Endothelial cell of umbilical vein (primary cell): ENCODE measurements around the gene DCUN1D1. TPM values are rescaled to one million over a fixed set of nuclear protein-coding genes. Genes with fewer than 3 reads are reported as not detected.

Experiments
- BruUV-seq: library from RNA; stranded (reverse); fragments of 400-500 nt; replicated peaks from 2 replicates; lab custom pipeline; 2021; lab: Mats Ljungman, UMichigan
- CTCF ChIA-PET: fragments of 300-600, 350-600 bp; sonication (Branson Sonifier 250); formaldehyde crosslinking; loops from one replicate; lab custom pipeline; 2021; ENCODE audit warnings: antibody characterized with exemption, inconsistent platforms; lab: Charles Lee
- POLR2A ChIA-PET: fragments of 300-600, 350-600 bp; sonication (Branson Sonifier 250); formaldehyde crosslinking; loops from one replicate; lab custom pipeline; 2021; ENCODE audit warnings: antibody characterized with exemption, inconsistent platforms; lab: Charles Lee
- DNase-seq: peaks from one replicate; pipeline ENCODE4 v3.0.0-alpha.2; 2011; ENCODE audit warnings: low read depth, low spot score
- FAIRE-seq: peaks from 2 replicates; lab custom pipeline; 2011; peaks lifted over from hg19 to GRCh38; lab: Jason Lieb, UNC
- H2AFZ ChIP-seq: 2 replicates; pipeline ENCODE4 v1.6.0; 2012; ENCODE audit warnings: low read depth, low read length, control low read depth, inconsistent platforms
- H3K27ac ChIP-seq: 2 replicates; pipeline ENCODE4 v1.5.1; 2011; ENCODE audit warnings: low read depth, mild to moderate bottlenecking, control low read depth, low read length, moderate library complexity; ENCODE audit not compliant: insufficient read depth
- H3K27me3 ChIP-seq, 2 experiments: 2 replicates each; pipeline versions ENCODE4 v1.6.0 to v1.6.1; 2011; ENCODE audit warnings: low read length in 2 of 2, mixed read lengths in 1 of 2; ENCODE audit not compliant: control insufficient read depth in 2 of 2, insufficient read depth in 2 of 2
- H3K36me3 ChIP-seq, 2 experiments: 2 replicates in 1 of 2; 3 replicates in 1 of 2; pipeline ENCODE4 v1.5.1; 2011; ENCODE audit warnings: low read length in 2 of 2, mild to moderate bottlenecking in 1 of 2, moderate library complexity in 1 of 2; ENCODE audit not compliant: control insufficient read depth in 2 of 2, insufficient read depth in 2 of 2; ENCODE audit errors: extremely low read depth in 1 of 2
- H3K4me1 ChIP-seq: 3 replicates; pipeline ENCODE4 v1.5.1; 2011; ENCODE audit warnings: mild to moderate bottlenecking, low read length; ENCODE audit not compliant: control insufficient read depth, insufficient read depth; ENCODE audit errors: extremely low read depth
- H3K4me2 ChIP-seq: 2 replicates; pipeline ENCODE4 v1.6.1; 2011; ENCODE audit warnings: low read length, control low read depth, mixed read lengths; ENCODE audit not compliant: insufficient read depth
- H3K4me3 ChIP-seq, 3 experiments: fragments of 200-600 bp in 1 of 3; sonication (generic), shearing (Covaris generic) in 1 of 3; replicated peaks in 1 of 3; 2 replicates each; pipeline ENCODE4 v1.5.1; 2011 to 2016; ENCODE audit warnings: control low read depth in 3 of 3, low read length in 3 of 3, mild to moderate bottlenecking in 2 of 3, inconsistent platforms in 1 of 3, low read depth in 1 of 3, moderate library complexity in 1 of 3; ENCODE audit not compliant: insufficient read depth in 1 of 3
- H3K79me2 ChIP-seq: 2 replicates; pipeline ENCODE4 v1.6.0; 2012; ENCODE audit warnings: low read length, inconsistent platforms; ENCODE audit not compliant: control insufficient read depth, insufficient read depth
- H3K9ac ChIP-seq: replicated peaks from 2 replicates; pipeline ENCODE3; 2011; ENCODE audit warnings: low read length, control low read depth; ENCODE audit not compliant: insufficient read depth; ENCODE audit errors: extremely low read depth
- H3K9me1 ChIP-seq: replicated peaks from 3 replicates; pipeline ENCODE4 v1.6.0; 2011; ENCODE audit warnings: mild to moderate bottlenecking, low read length; ENCODE audit not compliant: control insufficient read depth, insufficient read depth; ENCODE audit errors: extremely low read depth
- H3K9me3 ChIP-seq: replicated peaks from 2 replicates; pipeline ENCODE4 v1.5.1; 2012; ENCODE audit warnings: low read length, inconsistent platforms; ENCODE audit not compliant: control insufficient read depth, insufficient read depth
- H4K20me1 ChIP-seq: replicated peaks from 2 replicates; pipeline ENCODE3; 2011; ENCODE audit warnings: mild to moderate bottlenecking, low read length; ENCODE audit not compliant: control insufficient read depth, insufficient read depth; ENCODE audit errors: extremely low read depth
- EZH2 ChIP-seq: IDR thresholded peaks from 2 replicates; pipeline ENCODE4 v1.6.1; 2012; ENCODE audit warnings: borderline replicate concordance, low read depth, mild to moderate bottlenecking, moderate library complexity, low read length, inconsistent platforms; ENCODE audit not compliant: severe bottlenecking
- FOS ChIP-seq: IDR thresholded peaks from 2 replicates; pipeline ENCODE4 v1.6.1; 2011; ENCODE audit warnings: mild to moderate bottlenecking, low read length, moderate library complexity, borderline replicate concordance; ENCODE audit not compliant: insufficient read depth
- GATA2 ChIP-seq: IDR thresholded peaks from 2 replicates; pipeline ENCODE4 v1.7.0; 2011; ENCODE audit warnings: low read depth, mild to moderate bottlenecking, moderate library complexity, mixed read lengths, low read length; ENCODE audit not compliant: insufficient read length, insufficient read depth
- JUN ChIP-seq: IDR thresholded peaks from 2 replicates; pipeline ENCODE4 v1.6.1; 2011; ENCODE audit warnings: borderline replicate concordance, low read depth; ENCODE audit not compliant: insufficient read length, insufficient read depth
- MYC ChIP-seq: IDR thresholded peaks from one replicate; pipeline ENCODE4 v1.6.1; 2011; ENCODE audit warnings: mild to moderate bottlenecking, low read depth, low read length
- POLR2A ChIP-seq: IDR thresholded peaks from 2 replicates; pipeline ENCODE4 v1.6.1; 2012; ENCODE audit warnings: low read depth, mild to moderate bottlenecking, control low read depth, low read length
- POLR2AphosphoS5 ChIP-seq: IDR thresholded peaks from 2 replicates; pipeline ENCODE4 v1.6.1; 2012; ENCODE audit warnings: low read depth, mild to moderate bottlenecking, control low read depth, low read length, moderate library complexity; ENCODE audit not compliant: insufficient read depth
- dilution Hi-C: fragments of 300-500 bp; cut with MboI; formaldehyde crosslinking; loops from one replicate; pipeline ENCODE4 v1.15.0; 2019; ENCODE audit warnings: low sequenced_read_pairs; ENCODE audit not compliant: extremely low pct_ligation_motif_present
- intact Hi-C: fragments of 100-400 bp; cut with micrococcal nuclease; formaldehyde crosslinking; loops from one replicate; pipeline ENCODE4 v1.10.0; 2022
- polyA plus RNA-seq, 4 experiments: library from polyadenylated mRNA; depleted of rRNA in 3 of 4; stranded (reverse) in 3 of 4; unstranded in 1 of 4; fragments of >200 nt; gene quantifications; 2 replicates each; pipeline versions ENCODE4 v1.2.1 to v1.2.3, GENCODE V29; 2011 to 2012; ENCODE audit warnings: missing spikeins in 1 of 4
- total RNA-seq: library from RNA; stranded (reverse); gene quantifications from 2 replicates; pipeline ENCODE4 v1.2.3, GENCODE V29; 2021
- TF ChIP-seq, protein P1 (sequence below), 2 donors: IDR thresholded peaks; 1 replicate in 1 of 2; 2 replicates in 1 of 2; pipeline ENCODE4 v1.5.1; 2011; ENCODE audit warnings: low read length in 2 of 2, mild to moderate bottlenecking in 2 of 2, moderate library complexity in 2 of 2, control low read depth in 1 of 2, inconsistent platforms in 1 of 2, low read depth in 1 of 2; ENCODE audit not compliant: insufficient read depth in 1 of 2; ENCODE audit errors: extremely low read depth in 1 of 2
- TF ChIP-seq, protein P2 (sequence below): IDR thresholded peaks from 2 replicates; pipeline ENCODE4 v1.6.1; 2011; ENCODE audit not compliant: insufficient read depth, insufficient read length

The DCUN1D1 gene
- total and polyA plus RNA-seq, 2 donors (not counting 3 experiments of a cell fraction or from before 2014, with no cell fraction given), result 4.9 to 41.3 TPM

DNA sequence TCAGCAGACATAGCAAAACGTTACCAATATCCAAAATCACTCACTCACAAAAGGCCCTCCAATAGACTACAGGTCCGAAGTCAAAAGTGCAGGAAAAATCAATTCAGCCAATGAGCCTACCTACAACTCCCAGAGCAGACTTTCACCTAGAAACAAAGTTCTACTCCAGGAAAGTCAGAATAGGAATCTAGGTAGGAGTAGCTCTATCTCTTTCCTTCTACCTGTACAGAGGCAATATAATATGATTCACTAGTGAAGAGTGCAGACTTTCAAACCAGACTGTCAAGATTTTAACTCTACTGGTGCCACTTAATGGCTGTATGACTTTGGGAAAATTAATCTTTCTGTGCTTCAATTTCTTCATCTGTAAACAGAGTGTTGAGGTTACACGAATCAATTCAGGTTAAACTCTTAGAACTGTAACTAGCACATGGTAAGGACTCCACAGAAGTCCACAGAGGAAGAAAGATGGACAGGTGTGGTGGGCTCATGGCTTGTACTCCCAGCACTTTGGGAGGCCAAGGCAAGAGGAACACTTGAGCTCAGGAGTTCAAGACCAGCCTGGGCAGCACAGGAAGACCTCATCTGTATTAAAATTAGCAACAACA lies 9.4 kb downstream of the DCUN1D1 start:
- FAIRE-seq (no peak), DNase-seq (no peak)
- intact Hi-C loops (no loop called here), dilution Hi-C loops (no loop called here)
- no peaks in the 10 kb centered on the region for H3K27me3 ChIP-seq
- no peak overlapping the region for H3K27ac ChIP-seq
- TF ChIP-seq EZH2, result no peak
- TF ChIP-seq FOS, result no peak
- no peak for TF ChIP-seq POLR2AphosphoS5
- H3K4me2 ChIP-seq, result no peak overlapping the region
- POLR2A ChIA-PET, result no interaction called here
- peaks cover 7% of the 10 kb centered on the region for H3K4me1 ChIP-seq
- no peaks in the 10 kb centered on the region for H3K9me3 ChIP-seq
- H3K9me1 ChIP-seq, result no peaks in the 10 kb centered on the region
- peaks cover 66% of the 10 kb centered on the region for H3K79me2 ChIP-seq
- H3K9ac ChIP-seq, result no peak overlapping the region
- no peak overlapping the region for H2AFZ ChIP-seq
- H3K4me3 ChIP-seq, result no peak overlapping the region
- CTCF ChIA-PET, result no interaction called here
- H3K36me3 ChIP-seq, result no peaks in the 10 kb centered on the region
- BruUV-seq, result no TSS peak
- H4K20me1 ChIP-seq, result peaks cover 2% of the 10 kb centered on the region

DNA sequence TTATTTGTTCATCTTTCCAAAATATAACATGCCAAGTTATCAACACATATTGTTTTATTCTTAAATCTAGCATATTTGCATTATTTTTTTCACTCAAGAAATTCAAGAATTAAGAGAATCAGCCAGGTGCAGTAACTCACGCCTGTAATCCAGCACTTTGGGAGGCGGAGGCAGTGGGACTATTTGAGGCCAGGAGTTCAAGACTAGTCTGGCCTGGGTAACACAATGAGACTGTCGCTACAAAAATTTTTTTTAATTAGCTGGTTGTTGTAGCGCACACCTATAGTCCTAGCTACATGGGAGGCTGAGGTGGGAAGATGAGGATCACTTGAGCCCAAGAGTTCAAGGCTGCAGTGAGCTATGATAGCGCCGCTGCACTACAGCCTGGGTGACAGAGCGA lies 10.5 kb downstream of the DCUN1D1 start:
- Histone ChIP-seq H3K9me1 (no peaks in the 10 kb centered on the region), H3K4me2 (no peak overlapping the region), H4K20me1 (peaks cover 4% of the 10 kb centered on the region), H3K79me2 (peaks cover 63% of the 10 kb centered on the region), H3K36me3 (no peaks in the 10 kb centered on the region), H2AFZ (no peak overlapping the region), H3K27me3 (no peaks in the 10 kb centered on the region), H3K27ac (no peak overlapping the region), H3K9me3 (no peaks in the 10 kb centered on the region), H3K4me1 (peaks cover 7% of the 10 kb centered on the region), H3K9ac (no peak overlapping the region), H3K4me3 (no peak overlapping the region)
- intact Hi-C loops (no loop called here), dilution Hi-C loops (no loop called here)
- TF ChIP-seq FOS, result no peak
- TF ChIP-seq JUN, result no peak
- TF ChIP-seq GATA2, result no peak
- TF ChIP-seq POLR2AphosphoS5, result no peak
- no peak for TF ChIP-seq EZH2
- TF ChIP-seq MYC, result no peak
- TF ChIP-seq, protein P1, sequence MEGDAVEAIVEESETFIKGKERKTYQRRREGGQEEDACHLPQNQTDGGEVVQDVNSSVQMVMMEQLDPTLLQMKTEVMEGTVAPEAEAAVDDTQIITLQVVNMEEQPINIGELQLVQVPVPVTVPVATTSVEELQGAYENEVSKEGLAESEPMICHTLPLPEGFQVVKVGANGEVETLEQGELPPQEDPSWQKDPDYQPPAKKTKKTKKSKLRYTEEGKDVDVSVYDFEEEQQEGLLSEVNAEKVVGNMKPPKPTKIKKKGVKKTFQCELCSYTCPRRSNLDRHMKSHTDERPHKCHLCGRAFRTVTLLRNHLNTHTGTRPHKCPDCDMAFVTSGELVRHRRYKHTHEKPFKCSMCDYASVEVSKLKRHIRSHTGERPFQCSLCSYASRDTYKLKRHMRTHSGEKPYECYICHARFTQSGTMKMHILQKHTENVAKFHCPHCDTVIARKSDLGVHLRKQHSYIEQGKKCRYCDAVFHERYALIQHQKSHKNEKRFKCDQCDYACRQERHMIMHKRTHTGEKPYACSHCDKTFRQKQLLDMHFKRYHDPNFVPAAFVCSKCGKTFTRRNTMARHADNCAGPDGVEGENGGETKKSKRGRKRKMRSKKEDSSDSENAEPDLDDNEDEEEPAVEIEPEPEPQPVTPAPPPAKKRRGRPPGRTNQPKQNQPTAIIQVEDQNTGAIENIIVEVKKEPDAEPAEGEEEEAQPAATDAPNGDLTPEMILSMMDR (IDR thresholded peaks at IDR 0.05; ENCODE audit: extremely low read depth in 1 of 2, insufficient read depth in 1 of 2, low read depth in 1 of 2, low read length in 2 of 2), result no peak
- TF ChIP-seq, protein P2, sequence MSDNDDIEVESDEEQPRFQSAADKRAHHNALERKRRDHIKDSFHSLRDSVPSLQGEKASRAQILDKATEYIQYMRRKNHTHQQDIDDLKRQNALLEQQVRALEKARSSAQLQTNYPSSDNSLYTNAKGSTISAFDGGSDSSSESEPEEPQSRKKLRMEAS, result no peak
- TF ChIP-seq POLR2A, result no peak
- CTCF ChIA-PET, result no interaction called here
- DNase-seq, result no peak
- FAIRE-seq, result no peak
- POLR2A ChIA-PET, result no interaction called here
- BruUV-seq, result no TSS peak
